ENCODE results near the gene SNIP1. TPM values are rescaled to one million over a fixed set of nuclear protein-coding genes. Genes with fewer than 3 reads are reported as not detected.
"Not testable (repeated sequence)": the region's sequence is repeated elsewhere in the genome, so short reads cannot be mapped to it uniquely, and the experiment has no call there.

Gene SNIP1
- total RNA-seq, 1 donor from 2014 or later, result 9.7 TPM

DNA sequence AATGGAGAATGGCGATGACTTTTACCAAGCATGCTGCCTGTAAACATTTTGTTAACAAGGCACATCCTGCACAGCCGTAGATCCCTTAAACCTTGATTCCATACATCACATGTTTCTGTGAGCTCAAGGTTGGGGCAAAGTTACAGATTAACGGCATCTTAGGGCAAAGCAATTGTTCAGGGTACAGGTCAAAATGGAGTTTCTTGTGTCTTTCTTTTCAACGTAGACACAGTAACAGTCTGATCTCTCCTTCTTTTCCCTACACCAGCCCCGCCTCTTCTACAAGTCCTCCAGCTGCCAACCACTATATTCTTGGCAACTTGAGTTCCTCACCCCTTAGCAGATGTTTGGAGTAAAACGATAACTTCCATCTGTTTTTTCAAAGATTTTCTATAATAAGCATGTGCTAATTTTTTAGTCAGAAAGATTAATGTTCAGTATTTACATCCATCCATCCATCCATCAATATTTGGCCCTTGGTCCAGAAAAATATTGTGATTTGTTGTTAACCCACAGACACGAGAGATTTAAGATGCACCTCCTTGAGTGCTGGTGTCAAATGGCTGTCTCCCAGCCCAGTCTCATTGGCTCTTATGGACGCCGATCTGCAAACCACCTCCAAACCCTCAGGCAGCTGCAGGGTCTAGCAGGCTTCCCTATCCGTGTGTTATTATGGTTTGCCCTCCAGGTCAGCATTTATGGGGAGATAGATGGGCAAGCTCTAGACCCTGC lies 6.5 kb upstream of the SNIP1 start:
- DNase-seq (no peak), ATAC-seq (no peak)
- intact Hi-C loops (cut with micrococcal nuclease), result no loop called here

DNA sequence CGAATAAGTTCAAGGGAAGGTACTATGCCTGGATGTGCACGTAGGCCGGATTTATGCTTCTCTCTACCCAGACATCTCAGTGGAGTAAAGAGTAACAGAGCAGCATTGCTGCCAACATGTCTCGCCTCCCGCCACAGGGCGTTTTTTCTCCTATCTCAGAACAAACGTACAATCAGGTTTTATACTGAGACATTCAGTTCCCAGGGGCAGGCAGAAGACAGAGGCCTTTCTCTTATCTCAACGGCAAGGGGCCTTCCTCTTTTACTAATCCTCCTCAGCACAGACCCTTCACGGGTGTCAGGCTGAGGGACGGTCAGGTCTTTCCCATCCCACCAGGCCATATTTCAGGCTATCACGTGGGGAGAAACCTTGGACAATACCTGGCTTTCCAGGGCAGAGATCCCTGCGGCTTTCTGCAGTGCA lies 5.9 kb upstream of the SNIP1 start:
- ATAC-seq; DNase-seq; intact Hi-C loops (cut with micrococcal nuclease): not testable (repeated sequence)

DNA sequence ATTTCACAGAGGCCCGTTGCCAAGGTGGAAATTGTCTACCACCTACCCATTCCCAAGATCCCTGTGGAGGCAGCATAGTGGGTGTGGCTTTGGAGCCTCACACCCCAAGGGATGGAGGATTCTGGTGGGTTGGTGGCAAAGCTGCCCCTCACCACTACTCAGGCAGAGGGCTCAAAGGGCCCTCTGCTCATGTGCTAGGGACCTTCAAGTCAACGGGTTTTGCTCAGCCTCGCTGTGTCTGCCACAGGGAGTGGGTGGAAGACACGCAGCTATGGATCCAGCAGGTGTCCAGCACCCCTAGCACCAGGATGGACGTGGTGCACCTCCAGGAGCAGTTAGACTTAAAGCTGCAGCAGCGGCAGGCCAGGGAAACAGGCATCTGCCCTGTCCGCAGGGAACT lies 5.0 kb upstream of the SNIP1 start:
- DNase-seq (no peak), ATAC-seq (no peak)
- intact Hi-C loops (cut with micrococcal nuclease), result no loop called here

DNA sequence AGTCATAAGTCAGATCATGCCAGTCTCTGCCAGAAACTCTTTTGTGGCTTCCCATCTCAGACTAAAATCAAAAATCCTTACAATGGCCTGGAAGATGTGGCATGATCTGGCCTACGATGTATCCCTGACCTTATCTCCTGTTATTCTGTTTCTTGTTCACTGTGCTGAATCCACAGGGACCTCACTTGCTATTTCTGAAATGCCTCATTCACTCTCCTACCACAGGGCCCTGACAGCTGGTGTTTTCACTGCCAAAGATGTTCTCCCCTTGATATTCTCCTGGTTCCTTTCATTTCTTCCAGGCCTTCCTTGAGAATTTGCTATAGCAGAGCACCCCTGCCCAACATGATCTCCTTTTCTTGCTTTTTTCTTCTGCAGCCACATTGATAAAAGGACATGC lies 4.3 kb upstream of the SNIP1 start:
- intact Hi-C loops (cut with micrococcal nuclease), result no loop called here
- ATAC-seq (no peak), DNase-seq (no peak)

DNA sequence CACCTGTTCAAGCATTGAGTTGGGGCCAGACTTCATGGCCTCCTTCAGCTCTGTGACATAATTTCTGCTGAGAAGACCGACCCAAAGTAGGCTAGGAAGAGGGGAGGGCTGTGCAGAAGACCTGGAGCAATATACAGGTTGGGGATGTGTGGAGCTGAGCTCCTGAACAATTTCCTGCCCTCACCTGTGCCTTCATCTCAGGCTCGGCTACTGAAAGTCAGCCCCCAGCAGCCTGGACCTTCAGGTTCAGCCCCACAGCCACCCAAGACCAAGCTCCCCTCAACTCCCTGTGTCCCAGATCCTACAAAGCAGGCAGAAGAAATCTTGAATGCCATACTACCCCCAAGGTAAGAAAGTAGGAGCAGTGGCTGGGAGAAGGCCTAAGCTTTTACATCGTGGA lies 3.3 kb upstream of the SNIP1 start:
- ATAC-seq (no peak), DNase-seq (no peak)
- intact Hi-C loops (cut with micrococcal nuclease), result no loop called here

DNA sequence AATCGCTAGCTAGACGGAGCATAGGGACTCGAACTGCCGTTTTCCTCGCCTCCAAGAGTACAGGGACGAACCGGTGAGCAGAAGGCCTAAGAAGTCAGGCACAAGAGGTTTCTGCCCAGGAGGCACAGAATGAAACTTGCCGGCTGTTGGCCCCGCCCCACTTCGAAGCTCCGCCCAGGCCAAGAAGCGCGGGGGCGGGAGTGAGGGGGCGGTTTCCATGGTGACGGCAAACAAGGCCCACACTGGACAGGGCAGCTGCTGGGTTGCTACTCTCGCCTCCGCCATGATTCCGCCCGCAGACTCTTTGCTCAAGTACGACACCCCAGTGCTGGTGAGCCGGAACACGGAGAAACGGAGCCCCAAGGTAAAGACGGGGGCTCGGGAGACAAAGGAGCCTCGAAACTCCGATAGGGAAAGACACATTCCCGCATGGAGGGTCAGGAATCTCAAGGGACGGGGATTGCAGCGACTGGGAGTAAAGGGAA lies 2.7 kb upstream of the SNIP1 start, which contains the start of gene DNALI1:
DNALI1 (plus strand) TSS at position 229 of the 485 bp plus-strand sequence; CDS start at position 284, 55 bp downstream.
- peak; percentile 89 for DNase-seq
- ATAC-seq, result peak; percentile 86
- intact Hi-C loops (cut with micrococcal nuclease), result no loop called here

DNA sequence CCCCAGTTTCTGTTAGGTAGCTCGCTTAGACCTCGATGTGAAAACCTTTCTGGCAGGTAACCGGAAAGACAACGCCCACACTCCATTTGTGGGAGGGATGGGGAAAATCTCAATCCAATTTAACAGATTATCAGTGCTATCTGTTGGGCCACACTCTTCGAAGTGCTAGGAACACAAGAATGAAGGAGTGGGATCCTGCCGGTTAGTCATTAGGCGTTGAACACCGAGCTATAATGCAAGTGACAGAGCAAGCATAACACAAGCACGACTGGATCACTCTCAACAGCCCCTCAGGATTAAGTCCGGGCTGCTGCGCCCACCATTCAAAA lies 531 bp downstream of the SNIP1 start:
- DNase-seq, result no peak
- intact Hi-C loops (cut with micrococcal nuclease), result no loop called here
- ATAC-seq, result no peak

DNA sequence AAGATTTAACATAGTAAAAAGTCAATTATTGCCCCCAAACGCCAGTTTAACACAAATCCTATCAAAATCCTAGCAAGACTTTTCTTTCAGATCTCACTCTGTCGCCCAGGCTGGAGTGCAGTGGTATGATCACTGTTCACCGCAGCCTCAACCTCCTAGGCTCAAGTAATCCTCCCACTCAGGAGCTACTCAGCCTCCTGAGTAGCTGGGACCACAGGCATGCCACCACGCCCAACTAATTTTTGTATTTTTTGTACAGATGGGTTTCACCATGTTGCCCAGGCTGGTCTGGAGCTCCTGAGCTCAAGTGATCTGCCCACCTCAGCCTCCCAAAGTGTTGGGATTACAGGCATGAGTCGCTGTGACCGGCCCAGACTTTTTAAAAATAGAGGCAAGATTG lies 4.8 kb downstream of the SNIP1 start:
- ATAC-seq (no peak), DNase-seq (no peak)
- intact Hi-C loops (cut with micrococcal nuclease), result no loop called here

DNA sequence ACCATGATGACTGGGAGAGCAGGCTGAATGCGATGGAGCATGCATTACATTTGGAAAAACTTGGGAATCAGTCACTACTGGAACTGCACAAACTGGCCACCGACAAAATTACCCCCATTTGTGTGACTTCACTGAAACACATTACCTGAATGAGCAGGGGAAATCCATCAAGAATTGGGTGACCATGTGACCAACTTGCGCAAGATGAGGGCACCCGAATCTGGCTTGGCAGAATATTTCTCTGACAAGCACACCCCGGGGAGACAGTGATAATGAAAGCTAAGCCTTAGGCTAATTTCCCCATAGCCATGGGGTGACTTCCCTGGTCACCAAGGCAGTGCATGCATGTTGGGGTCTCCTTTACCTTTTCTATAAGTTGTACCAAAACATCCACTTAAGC lies 9.1 kb downstream of the SNIP1 start:
- intact Hi-C loops (cut with micrococcal nuclease), result no loop called here
- ATAC-seq, result no peak
- DNase-seq, result no peak

DNA sequence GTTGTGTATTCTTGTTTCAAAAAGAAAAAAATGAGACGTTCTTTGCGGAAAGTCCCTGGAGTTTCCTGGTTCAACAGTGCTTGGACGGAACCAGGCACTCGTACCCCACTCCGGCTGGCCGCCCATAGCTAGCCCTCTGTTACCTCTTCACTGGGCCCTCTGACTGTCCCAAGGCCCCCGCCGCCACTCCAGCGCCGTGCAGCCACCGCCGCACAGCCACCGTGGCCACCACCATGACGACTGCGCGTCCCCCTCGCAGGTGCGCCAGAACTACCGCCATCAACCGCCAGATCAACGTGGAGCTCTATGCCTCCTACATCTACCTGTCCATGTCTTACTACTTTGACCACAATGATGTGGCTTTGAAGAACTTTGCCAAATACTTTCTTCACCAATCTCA lies 9.6 kb downstream of the SNIP1 start:
- intact Hi-C loops (cut with micrococcal nuclease), result no loop called here
- ATAC-seq (no peak), DNase-seq (no peak)

DNA sequence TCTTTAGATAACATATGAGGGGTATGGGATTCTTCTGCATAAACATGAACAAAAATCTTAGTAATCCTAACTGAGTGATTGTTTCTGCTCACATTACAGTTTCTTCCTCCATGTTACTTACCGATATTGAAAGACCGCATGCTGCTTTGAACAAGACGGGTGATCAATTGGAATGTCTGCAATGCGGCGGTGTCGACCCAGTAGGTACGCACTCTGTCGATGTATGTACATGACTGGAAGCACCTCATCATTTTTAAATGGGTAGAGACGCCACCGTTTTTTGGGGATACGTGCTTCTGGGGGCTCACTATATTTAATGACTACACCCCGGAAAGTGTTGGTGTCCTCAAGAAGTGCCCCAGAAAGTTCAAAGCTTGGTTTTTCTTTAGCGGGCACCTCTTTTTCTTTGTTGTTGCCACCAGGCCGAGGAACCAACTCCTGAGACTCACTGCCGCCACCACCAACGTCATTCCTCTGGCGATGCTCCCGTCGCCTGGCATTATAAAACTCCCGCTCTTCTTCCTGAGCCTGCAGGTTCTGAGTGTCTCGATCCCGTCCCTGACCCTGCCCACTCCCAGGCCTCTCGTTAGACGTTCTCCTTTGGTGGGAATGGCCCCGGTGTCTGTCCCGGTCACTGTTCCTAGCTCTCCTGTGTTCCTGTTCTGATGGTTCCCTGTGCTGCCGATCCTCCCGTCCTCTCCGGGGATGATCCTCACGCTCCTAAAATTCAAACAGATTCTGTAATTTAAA lies 13.9 kb downstream of the SNIP1 start:
- no peak for DNase-seq
- ATAC-seq, result no peak

DNA sequence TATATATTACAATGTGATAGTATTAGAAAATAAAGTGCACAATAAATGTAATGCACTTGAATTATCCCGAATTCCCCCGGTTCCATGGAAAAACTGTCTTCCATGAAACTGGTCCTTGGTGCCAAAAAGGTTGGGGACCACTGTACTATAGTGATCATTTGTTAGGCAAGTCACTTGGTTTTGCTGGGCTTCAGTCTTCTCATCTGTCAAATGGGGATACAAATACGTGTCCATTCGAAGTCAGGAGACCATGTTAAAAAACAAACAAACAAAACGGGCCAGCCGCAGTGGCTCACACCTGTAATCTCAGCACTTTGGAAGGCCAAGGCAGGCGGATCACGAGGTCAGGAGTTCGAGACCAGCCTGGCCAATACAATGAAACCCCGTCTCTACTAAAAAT lies 14.9 kb downstream of the SNIP1 start:
- intact Hi-C loops (cut with micrococcal nuclease); ATAC-seq; DNase-seq: not testable (repeated sequence)

More for the DNA sequence above, 13.9 kb downstream of the SNIP1 start:
- intact Hi-C loops (cut with micrococcal nuclease), result no loop called here

DNA sequence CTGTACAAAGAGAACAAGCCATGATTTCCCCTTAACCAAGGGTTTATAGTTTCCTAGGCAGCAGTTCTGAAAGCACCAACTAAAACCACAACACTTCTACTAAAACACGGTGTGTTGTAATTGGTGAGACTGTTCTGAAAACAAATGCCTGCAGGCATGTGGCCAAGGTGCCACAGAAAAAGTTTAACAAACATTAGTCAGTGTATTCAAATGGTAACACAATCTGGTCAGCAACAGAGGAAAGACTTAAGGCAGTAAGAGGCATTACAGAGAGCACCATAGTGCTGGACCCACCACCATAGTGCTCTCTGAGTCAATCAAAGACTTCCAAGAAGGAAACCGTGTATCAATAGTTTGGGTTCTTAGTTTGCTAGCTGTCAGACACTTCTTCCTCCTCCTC lies 16.7 kb downstream of the SNIP1 start:
- DNase-seq, result no peak
- intact Hi-C loops (cut with micrococcal nuclease), result no loop called here

DNA sequence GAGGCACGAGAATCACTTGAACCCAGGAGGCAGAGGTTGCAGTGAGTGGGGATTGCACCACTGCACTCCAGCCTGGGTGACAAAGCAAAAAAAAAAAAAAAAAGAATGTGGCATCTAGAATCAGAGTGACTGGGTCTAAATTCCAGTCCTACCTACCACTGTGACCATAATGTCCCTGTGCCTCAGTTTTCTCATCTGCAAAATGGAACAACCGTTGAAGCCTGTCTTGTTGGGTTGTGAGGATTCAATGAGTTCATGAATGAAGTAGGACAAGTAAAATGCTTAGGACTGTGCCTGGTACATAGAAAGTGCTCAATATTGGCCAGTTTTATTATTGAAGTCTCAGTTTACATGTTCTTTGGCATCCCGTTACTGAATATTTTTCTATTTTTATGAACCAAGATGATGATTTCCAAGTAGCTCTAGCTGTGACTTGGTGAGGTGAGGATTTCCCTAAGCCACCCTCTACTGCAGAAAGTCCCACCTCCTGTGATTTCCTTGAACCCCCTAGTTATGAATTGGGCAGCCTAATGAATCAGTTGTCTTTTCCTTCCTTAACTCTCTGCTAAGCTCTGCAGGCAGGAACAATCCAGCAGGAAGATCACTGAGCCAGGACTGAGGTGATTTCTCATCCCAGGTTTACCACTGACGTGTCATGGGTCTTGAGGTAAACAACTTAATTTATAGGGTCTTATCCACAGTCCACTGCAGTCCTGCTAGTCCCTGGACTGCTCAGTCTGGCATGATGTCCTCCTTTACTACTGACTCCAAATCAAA lies 20.6 kb downstream of the SNIP1 start:
- no peak for DNase-seq
- intact Hi-C loops (cut with micrococcal nuclease), result no loop called here
- ATAC-seq, result peak; percentile 12

More for the DNA sequence above, 16.7 kb downstream of the SNIP1 start:
- no peak for ATAC-seq

DNA sequence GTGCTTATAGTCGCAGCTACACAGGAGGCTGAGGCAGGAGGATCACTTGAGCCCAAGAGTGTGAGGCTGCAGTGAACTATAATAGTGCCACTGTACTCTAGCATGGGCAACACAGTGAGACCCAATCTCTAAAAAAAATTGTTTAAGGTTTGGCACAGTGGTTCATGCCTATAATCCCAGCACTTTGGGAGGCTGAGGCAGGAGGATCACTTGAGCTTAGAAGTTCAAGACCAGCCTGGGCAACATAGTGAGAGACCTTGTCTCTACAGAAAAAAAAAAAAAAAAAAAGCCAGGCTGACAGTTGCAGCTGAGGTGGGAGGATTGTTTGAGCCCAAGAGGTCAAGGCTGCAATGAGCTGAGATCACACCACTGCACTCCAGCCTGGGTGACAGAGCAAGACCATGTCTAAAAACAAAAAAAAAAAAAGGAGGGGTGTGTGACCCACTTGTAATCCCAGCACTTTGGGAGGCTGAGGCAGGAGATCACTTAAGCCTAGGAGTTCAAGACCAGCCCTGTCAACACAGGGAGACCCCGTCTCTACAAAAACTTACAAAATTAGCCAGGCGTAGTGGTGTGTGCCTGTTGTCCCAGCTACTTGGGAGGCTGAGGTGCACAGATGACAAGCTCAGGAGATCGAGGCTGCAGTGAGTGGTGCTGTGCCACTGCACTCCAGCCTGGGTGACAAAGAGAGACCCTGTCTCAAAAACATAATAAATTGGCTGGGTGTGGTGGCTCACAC lies 21.5 kb downstream of the SNIP1 start:
- DNase-seq; intact Hi-C loops (cut with micrococcal nuclease); ATAC-seq: not testable (repeated sequence)

DNA sequence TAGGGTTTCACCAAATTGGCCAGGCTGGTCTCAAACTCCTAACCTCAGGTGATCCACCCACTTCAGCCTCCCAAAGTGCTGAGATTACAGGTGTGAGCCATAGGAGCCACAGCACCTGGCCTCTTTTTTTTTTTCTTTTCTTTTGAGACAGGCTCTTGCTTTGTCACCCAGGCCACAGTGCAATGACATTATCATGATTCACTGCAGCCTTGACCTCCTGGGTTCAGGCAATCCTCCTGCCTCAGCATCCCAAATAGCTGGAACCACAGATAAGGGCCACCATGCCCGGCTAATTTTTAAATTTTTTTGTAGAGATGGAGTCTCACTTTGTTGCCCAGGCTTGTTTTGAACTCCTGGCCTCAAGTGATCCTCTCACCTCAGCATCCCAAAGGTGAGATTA lies 24.2 kb downstream of the SNIP1 start:
- DNase-seq; intact Hi-C loops (cut with micrococcal nuclease); ATAC-seq: not testable (repeated sequence)

DNA sequence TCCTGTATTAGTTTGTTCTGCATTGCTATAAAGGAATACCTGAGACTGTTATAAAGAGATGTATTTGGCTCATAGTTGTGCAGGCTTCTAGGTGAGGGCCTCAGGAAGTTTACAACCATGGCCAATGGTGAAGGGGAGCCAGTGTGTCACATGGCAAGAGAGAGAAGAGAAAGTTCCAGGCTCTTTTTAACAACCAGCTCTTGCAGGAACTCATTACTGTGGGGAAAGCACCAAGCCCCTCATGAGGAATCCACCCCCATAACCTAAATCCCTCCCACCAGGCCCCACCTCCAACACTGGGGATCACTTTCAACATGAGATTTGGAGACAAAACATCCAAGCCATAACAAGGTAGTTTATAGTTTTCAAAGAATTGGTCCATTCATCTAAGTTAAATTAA lies 34.5 kb downstream of the SNIP1 start:
- ATAC-seq, result no peak
- DNase-seq, result no peak
- intact Hi-C loops (cut with micrococcal nuclease), result no loop called here

DNA sequence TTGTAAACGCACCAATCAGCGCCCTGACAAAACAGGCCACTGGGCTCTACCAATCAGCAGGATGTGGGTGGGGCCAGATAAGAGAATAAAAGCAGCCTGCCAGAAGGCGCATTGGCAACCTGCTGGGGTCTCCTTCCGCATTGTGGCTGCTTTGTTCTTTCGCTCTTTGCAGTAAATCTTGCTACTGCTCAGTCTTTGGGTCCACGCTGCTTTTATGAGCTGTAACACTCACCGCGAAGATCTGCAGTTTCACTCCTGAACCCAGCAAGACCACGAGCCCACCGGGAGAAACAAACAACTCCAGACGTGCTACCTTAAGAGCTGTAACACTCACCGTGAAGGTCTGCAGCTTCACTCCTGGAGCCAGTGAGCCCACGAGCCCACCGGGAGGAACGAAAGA lies 35.2 kb downstream of the SNIP1 start:
- ATAC-seq; DNase-seq; intact Hi-C loops (cut with micrococcal nuclease): not testable (repeated sequence)

DNA sequence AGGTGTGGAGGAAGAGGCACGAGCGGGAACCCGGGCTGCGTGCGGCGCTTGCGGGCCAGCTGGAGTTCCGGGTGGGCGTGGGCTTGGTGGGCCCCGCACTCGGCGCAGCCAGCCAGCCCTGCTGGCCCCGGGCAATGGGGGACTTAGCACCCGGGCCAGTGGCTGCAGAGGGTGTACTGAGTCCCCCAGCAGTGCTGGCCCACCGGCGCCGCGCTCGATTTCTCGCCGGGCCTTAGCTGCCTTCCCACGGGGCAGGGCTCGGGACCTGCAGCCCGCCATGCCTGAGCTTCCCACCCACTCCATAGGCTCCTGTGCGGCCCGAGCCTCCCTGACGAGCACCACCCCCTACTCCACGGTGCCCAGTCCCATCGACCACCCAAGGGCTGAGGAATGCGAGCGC lies 35.9 kb downstream of the SNIP1 start:
- DNase-seq; intact Hi-C loops (cut with micrococcal nuclease); ATAC-seq: not testable (repeated sequence)

Measured in left ventricle myocardium superior (tissue), 1 donor.